Endothelial cell of umbilical vein (primary cell): ENCODE data around the gene AATF. TPM values are rescaled to one million over a fixed set of nuclear protein-coding genes. Genes with fewer than 3 reads are reported as not detected.

ENCODE experiments used
- BruUV-seq: library from RNA; stranded (reverse); fragments of 400-500 nt; replicated peaks from 2 replicates; lab custom pipeline; 2021; lab: Mats Ljungman, UMichigan
- CTCF ChIA-PET: fragments of 300-600, 350-600 bp; sonication (Branson Sonifier 250); formaldehyde crosslinking; loops from one replicate; lab custom pipeline; 2021; ENCODE audit warnings: antibody characterized with exemption, inconsistent platforms; lab: Charles Lee
- POLR2A ChIA-PET: fragments of 300-600, 350-600 bp; sonication (Branson Sonifier 250); formaldehyde crosslinking; loops from one replicate; lab custom pipeline; 2021; ENCODE audit warnings: antibody characterized with exemption, inconsistent platforms; lab: Charles Lee
- DNase-seq: peaks from one replicate; pipeline ENCODE4 v3.0.0-alpha.2; 2011; ENCODE audit warnings: low read depth, low spot score
- FAIRE-seq: peaks from 2 replicates; lab custom pipeline; 2011; peaks lifted over from hg19 to GRCh38; lab: Jason Lieb, UNC
- H2AFZ ChIP-seq: 2 replicates; pipeline ENCODE4 v1.6.0; 2012; ENCODE audit warnings: low read depth, low read length, control low read depth, inconsistent platforms
- H3K27ac ChIP-seq: 2 replicates; pipeline ENCODE4 v1.5.1; 2011; ENCODE audit warnings: low read depth, mild to moderate bottlenecking, control low read depth, low read length, moderate library complexity; ENCODE audit not compliant: insufficient read depth
- H3K27me3 ChIP-seq, 2 experiments: 2 replicates each; pipeline versions ENCODE4 v1.6.0 to v1.6.1; 2011; ENCODE audit warnings: low read length in 2 of 2, mixed read lengths in 1 of 2; ENCODE audit not compliant: control insufficient read depth in 2 of 2, insufficient read depth in 2 of 2
- H3K36me3 ChIP-seq, 2 experiments: 2 replicates in 1 of 2; 3 replicates in 1 of 2; pipeline ENCODE4 v1.5.1; 2011; ENCODE audit warnings: low read length in 2 of 2, mild to moderate bottlenecking in 1 of 2, moderate library complexity in 1 of 2; ENCODE audit not compliant: control insufficient read depth in 2 of 2, insufficient read depth in 2 of 2; ENCODE audit errors: extremely low read depth in 1 of 2
- H3K4me1 ChIP-seq: 3 replicates; pipeline ENCODE4 v1.5.1; 2011; ENCODE audit warnings: mild to moderate bottlenecking, low read length; ENCODE audit not compliant: control insufficient read depth, insufficient read depth; ENCODE audit errors: extremely low read depth
- H3K4me2 ChIP-seq: 2 replicates; pipeline ENCODE4 v1.6.1; 2011; ENCODE audit warnings: low read length, control low read depth, mixed read lengths; ENCODE audit not compliant: insufficient read depth
- H3K4me3 ChIP-seq, 3 experiments: fragments of 200-600 bp in 1 of 3; sonication (generic), shearing (Covaris generic) in 1 of 3; replicated peaks in 1 of 3; 2 replicates each; pipeline ENCODE4 v1.5.1; 2011 to 2016; ENCODE audit warnings: control low read depth in 3 of 3, low read length in 3 of 3, mild to moderate bottlenecking in 2 of 3, inconsistent platforms in 1 of 3, low read depth in 1 of 3, moderate library complexity in 1 of 3; ENCODE audit not compliant: insufficient read depth in 1 of 3
- H3K79me2 ChIP-seq: 2 replicates; pipeline ENCODE4 v1.6.0; 2012; ENCODE audit warnings: low read length, inconsistent platforms; ENCODE audit not compliant: control insufficient read depth, insufficient read depth
- H3K9ac ChIP-seq: replicated peaks from 2 replicates; pipeline ENCODE3; 2011; ENCODE audit warnings: low read length, control low read depth; ENCODE audit not compliant: insufficient read depth; ENCODE audit errors: extremely low read depth
- H3K9me1 ChIP-seq: replicated peaks from 3 replicates; pipeline ENCODE4 v1.6.0; 2011; ENCODE audit warnings: mild to moderate bottlenecking, low read length; ENCODE audit not compliant: control insufficient read depth, insufficient read depth; ENCODE audit errors: extremely low read depth
- H3K9me3 ChIP-seq: replicated peaks from 2 replicates; pipeline ENCODE4 v1.5.1; 2012; ENCODE audit warnings: low read length, inconsistent platforms; ENCODE audit not compliant: control insufficient read depth, insufficient read depth
- H4K20me1 ChIP-seq: replicated peaks from 2 replicates; pipeline ENCODE3; 2011; ENCODE audit warnings: mild to moderate bottlenecking, low read length; ENCODE audit not compliant: control insufficient read depth, insufficient read depth; ENCODE audit errors: extremely low read depth
- FOS ChIP-seq: IDR thresholded peaks from 2 replicates; pipeline ENCODE4 v1.6.1; 2011; ENCODE audit warnings: mild to moderate bottlenecking, low read length, moderate library complexity, borderline replicate concordance; ENCODE audit not compliant: insufficient read depth
- GATA2 ChIP-seq: IDR thresholded peaks from 2 replicates; pipeline ENCODE4 v1.7.0; 2011; ENCODE audit warnings: low read depth, mild to moderate bottlenecking, moderate library complexity, mixed read lengths, low read length; ENCODE audit not compliant: insufficient read length, insufficient read depth
- JUN ChIP-seq: IDR thresholded peaks from 2 replicates; pipeline ENCODE4 v1.6.1; 2011; ENCODE audit warnings: borderline replicate concordance, low read depth; ENCODE audit not compliant: insufficient read length, insufficient read depth
- MYC ChIP-seq: IDR thresholded peaks from one replicate; pipeline ENCODE4 v1.6.1; 2011; ENCODE audit warnings: mild to moderate bottlenecking, low read depth, low read length
- POLR2A ChIP-seq: IDR thresholded peaks from 2 replicates; pipeline ENCODE4 v1.6.1; 2012; ENCODE audit warnings: low read depth, mild to moderate bottlenecking, control low read depth, low read length
- POLR2AphosphoS5 ChIP-seq: IDR thresholded peaks from 2 replicates; pipeline ENCODE4 v1.6.1; 2012; ENCODE audit warnings: low read depth, mild to moderate bottlenecking, control low read depth, low read length, moderate library complexity; ENCODE audit not compliant: insufficient read depth
- dilution Hi-C: fragments of 300-500 bp; cut with MboI; formaldehyde crosslinking; loops from one replicate; pipeline ENCODE4 v1.15.0; 2019; ENCODE audit warnings: low sequenced_read_pairs; ENCODE audit not compliant: extremely low pct_ligation_motif_present
- intact Hi-C: fragments of 100-400 bp; cut with micrococcal nuclease; formaldehyde crosslinking; loops from one replicate; pipeline ENCODE4 v1.10.0; 2022
- polyA plus RNA-seq, 4 experiments: library from polyadenylated mRNA; depleted of rRNA in 3 of 4; stranded (reverse) in 3 of 4; unstranded in 1 of 4; fragments of >200 nt; gene quantifications; 2 replicates each; pipeline versions ENCODE4 v1.2.1 to v1.2.3, GENCODE V29; 2011 to 2012; ENCODE audit warnings: missing spikeins in 1 of 4
- total RNA-seq: library from RNA; stranded (reverse); gene quantifications from 2 replicates; pipeline ENCODE4 v1.2.3, GENCODE V29; 2021
- TF ChIP-seq, protein P1 (sequence below): IDR thresholded peaks from 2 replicates; pipeline ENCODE4 v1.6.1; 2011; ENCODE audit not compliant: insufficient read depth, insufficient read length
- TF ChIP-seq, protein P2 (sequence below), 2 donors: IDR thresholded peaks; 1 replicate in 1 of 2; 2 replicates in 1 of 2; pipeline ENCODE4 v1.5.1; 2011; ENCODE audit warnings: low read length in 2 of 2, mild to moderate bottlenecking in 2 of 2, moderate library complexity in 2 of 2, control low read depth in 1 of 2, inconsistent platforms in 1 of 2, low read depth in 1 of 2; ENCODE audit not compliant: insufficient read depth in 1 of 2; ENCODE audit errors: extremely low read depth in 1 of 2

The AATF gene
- total and polyA plus RNA-seq, 2 donors (not counting 3 experiments of a cell fraction or from before 2014, with no cell fraction given) = 15.7 to 47.2 TPM

DNA sequence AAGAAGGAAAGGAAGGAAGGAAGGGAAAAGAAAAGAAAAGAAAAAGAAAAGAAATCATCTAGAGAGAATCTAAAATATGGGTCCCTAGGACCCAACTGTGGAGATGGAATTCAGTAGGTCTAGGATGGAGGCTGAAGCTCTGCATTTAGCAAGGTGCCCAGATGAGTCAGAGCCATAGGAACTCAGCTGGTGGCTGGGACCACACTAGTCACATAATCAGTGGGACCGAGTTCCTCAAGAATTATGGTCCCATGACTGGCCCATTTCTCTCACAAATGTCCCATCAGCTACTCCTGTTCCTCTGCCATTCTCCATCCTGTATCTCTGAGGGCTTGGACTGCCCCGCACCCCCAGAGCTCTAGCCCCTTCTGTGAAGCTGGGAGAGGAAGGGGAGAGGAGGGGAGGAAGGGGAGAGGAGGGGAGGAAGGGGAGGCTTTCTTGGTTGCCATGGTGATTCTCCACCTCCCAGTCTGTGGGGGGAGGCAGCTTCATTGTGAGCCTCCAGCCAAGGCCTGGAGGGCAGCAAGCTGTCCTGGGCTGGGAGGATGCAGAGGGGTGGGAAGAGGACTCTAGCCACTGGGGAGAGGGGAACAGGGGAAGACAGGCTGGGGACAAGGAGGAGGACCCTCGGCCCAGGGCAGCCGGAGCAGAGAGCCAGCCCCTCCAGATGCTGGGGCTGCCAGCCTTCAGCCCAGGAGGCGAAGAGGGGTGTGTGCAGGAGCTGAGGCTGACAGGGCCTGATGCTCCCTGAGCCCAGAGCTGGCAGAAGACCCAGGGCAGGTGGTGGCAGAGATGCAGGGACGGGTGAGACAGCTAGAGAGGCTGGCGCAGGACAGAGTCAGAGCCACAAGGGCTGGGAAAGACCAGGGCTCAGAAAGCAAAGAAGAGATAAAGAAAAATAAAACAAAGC, 49.2 kb upstream of the AATF start:
- dilution Hi-C loops = no loop called here
- no peak overlapping the region for H2AFZ ChIP-seq
- ChIA-PET CTCF (interaction anchor here (0.7 to 1.0 kb wide), 2 partner anchors 147 to 1649 kb away, joined by 3 to 4 read pairs; no protein-coding TSS in a partner anchor), POLR2A (no interaction called here)
- H3K9ac ChIP-seq = no peak overlapping the region
- DNase-seq (no peak), FAIRE-seq (no peak)
- no peaks in the 10 kb centered on the region for H3K4me1 ChIP-seq
- H3K27ac ChIP-seq = no peak overlapping the region
- no TSS peak for BruUV-seq
- H3K79me2 ChIP-seq = no peaks in the 10 kb centered on the region
- peaks cover 3 to 13% of the 10 kb centered on the region in 2 experiments for H3K27me3 ChIP-seq
- no peaks in the 10 kb centered on the region for H3K9me3 ChIP-seq
- intact Hi-C loops = no loop called here
- H3K4me3 ChIP-seq = no peak overlapping the region
- H3K36me3 ChIP-seq = no peaks in the 10 kb centered on the region
- no peak overlapping the region for H3K4me2 ChIP-seq
- H4K20me1 ChIP-seq = no peaks in the 10 kb centered on the region
- no peaks in the 10 kb centered on the region for H3K9me1 ChIP-seq
- TF ChIP-seq FOS (no peak), JUN (no peak), MYC (no peak), POLR2A (no peak), GATA2 (no peak), POLR2AphosphoS5 (no peak)
- TF ChIP-seq, protein P1, sequence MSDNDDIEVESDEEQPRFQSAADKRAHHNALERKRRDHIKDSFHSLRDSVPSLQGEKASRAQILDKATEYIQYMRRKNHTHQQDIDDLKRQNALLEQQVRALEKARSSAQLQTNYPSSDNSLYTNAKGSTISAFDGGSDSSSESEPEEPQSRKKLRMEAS = no peak
- TF ChIP-seq, protein P2, sequence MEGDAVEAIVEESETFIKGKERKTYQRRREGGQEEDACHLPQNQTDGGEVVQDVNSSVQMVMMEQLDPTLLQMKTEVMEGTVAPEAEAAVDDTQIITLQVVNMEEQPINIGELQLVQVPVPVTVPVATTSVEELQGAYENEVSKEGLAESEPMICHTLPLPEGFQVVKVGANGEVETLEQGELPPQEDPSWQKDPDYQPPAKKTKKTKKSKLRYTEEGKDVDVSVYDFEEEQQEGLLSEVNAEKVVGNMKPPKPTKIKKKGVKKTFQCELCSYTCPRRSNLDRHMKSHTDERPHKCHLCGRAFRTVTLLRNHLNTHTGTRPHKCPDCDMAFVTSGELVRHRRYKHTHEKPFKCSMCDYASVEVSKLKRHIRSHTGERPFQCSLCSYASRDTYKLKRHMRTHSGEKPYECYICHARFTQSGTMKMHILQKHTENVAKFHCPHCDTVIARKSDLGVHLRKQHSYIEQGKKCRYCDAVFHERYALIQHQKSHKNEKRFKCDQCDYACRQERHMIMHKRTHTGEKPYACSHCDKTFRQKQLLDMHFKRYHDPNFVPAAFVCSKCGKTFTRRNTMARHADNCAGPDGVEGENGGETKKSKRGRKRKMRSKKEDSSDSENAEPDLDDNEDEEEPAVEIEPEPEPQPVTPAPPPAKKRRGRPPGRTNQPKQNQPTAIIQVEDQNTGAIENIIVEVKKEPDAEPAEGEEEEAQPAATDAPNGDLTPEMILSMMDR (IDR thresholded peaks at IDR 0.05; ENCODE audit: extremely low read depth in 1 of 2, insufficient read depth in 1 of 2, low read depth in 1 of 2, low read length in 2 of 2) = no peak
